HuH-7 (cell line): Measurements from ENCODE around the gene CRYBA2.

Source experiments
- DNase-seq: peaks from one replicate; pipeline ENCODE4 v3.0.0; 2011; ENCODE audit warnings: low spot score

The CRYBA2 gene

DNA sequence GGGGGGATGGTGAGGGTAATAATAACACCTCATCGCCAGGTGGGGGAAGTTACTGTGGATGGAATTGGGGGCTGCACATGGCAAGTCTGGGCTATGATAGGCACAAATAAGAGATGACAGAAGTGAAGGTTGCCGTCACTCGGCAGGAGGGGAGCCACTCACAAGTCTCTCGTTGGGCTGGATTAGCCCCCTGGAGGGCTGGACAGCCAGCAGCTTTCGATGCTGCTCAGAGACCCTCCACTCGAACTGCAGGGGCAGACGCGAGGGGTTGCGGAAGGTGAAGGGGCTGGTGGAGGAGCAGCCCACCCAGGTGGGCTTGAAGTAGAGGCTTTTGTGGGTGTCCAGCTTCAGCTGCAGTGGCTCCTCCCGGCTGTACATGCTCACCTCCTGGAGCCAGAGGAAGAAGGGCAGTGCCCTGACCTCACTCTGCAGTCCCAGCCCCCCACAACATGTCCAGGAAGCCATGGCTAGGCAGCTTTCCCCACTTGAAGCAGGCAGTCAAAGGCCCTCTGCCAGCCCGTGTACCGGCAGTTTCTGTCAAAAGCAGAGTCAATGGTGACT is 29.9 kb upstream of the CRYBA2 start:
- DNase-seq = no peak

DNA sequence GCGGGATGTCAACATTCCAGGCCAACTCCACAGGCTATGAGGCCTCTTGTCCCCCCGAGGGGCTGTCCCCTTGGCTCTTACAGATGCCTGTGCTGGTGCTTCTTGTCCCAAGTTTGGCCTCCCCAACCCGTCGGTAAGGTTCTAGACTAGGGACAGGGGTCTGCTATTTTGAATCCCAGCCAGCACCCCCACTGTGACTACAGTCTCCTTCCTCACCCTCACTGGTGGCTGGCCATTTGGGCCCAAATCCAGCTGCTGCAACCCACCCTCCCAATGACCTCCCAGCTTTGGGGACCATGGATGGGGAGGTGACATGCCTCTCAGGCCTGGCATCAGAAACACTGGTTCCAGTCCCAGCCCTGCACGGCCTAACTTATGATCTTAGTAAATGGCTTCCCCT is 29.4 kb upstream of the CRYBA2 start:
- DNase-seq = no peak

DNA sequence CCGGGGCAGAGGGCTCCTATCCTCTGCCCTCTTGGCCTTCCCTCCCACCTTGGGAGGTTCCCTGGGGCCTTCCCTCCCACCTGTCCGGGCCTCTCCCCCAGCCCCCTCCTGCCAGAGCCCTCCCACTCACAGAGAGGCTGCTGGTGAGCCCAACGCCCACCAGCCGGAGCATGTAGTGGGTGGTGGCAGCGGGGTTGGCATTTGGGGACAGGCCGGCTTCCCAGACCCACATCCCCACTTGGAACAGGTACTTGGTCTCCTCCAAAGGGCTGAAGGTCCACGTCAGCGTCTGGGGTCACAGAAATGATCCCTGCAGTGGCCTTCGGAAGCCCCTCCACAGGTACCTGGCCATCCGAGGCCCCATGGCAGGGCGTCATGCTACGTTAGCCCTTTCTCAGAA is 28.8 kb upstream of the CRYBA2 start:
- no peak for DNase-seq

DNA sequence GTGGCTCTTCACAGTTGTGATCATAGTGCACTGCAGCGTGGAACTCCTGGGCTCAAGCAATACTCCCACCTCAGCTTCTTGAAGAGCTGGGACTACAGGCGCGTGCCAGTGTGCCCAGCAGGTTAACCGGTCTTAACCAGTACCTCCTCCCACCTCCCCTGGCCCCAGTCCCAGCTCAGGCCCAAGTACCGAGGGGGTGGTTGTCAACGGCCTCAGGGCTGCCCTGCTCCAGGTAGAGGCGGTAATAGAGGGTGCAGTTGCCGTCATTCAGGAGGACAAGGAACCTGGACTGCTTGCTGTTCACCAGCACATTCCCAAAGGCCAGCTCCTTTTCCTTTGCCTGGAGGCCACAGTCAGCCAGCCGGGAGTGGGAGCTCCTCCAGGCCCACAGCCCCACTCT is 28.4 kb upstream of the CRYBA2 start:
- DNase-seq = no peak

DNA sequence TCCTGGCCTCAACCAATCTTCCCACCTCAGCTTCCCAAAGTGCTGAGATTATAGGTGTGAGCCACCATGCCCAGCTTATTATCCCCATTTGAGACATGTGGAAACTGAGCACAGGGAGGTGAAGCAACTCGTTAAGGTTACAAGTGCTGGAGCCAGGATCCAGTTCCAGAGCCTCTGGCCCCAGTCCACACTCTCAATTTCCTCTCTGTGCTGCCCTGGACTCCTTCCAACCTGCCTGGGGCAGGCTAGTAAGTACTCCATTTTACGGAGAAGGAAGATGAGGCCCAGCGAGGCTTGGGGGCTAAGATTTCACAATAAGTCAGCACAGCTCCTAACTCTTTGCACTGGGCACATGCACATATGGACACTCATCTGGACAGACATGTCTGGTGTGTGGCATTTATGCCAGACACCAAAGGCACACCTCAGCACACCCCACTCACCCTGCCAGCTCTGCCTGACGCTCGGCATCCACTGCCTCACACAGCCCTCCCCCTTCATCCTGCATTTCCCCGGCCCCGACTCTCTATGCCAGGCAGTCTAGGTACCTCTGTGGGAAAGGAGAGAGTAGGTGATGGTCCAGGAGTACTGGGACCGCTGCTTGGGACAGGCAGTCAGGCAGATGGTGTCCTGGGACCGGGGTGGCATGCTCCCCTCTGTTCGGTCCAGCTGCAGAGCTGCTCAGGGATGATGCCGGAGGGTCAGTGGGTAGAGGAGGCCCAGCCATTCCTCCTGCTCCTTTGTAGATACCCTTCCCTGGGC is 27.6 kb upstream of the CRYBA2 start:
- DNase-seq = no peak

DNA sequence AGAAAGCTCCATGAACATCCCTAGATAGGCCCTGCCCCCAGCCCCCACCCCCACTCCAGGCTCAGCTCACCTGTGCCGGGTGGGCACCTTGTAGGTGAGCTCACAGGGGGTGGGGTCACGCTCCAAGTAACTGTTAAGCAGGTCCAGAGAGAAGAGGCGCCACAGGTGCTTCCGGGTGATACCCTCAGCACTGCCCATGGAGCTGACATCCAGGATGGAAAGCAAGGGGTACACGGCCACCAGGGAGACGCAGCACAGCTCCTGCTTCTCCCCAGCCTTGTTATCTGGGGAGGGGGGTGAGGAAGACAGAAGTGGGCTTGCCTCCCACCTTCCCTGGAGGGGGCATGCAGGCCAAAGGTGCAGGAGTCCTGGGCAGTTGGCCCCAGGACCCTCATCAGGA is 26.2 kb upstream of the CRYBA2 start:
- no peak for DNase-seq

DNA sequence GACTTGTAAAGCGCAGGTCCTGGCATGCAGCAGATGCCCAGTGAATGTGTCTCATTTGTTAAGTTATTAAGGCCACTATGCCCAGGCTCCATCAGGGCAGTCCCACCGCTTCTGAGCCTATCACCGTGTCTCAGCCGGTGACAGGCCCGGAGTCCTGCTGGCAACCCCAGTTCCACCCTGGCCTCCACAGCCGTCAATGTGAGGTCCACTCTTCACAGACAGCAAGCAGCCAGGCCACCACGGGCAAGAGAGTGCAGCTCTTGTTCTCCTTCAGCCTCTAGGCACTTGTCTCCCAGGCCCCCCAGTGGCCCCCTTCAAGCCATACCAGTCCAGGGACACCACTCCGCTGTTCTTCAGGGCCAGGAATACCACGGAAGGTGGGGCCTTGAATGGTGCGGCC is 25.5 kb upstream of the CRYBA2 start:
- no peak for DNase-seq

DNA sequence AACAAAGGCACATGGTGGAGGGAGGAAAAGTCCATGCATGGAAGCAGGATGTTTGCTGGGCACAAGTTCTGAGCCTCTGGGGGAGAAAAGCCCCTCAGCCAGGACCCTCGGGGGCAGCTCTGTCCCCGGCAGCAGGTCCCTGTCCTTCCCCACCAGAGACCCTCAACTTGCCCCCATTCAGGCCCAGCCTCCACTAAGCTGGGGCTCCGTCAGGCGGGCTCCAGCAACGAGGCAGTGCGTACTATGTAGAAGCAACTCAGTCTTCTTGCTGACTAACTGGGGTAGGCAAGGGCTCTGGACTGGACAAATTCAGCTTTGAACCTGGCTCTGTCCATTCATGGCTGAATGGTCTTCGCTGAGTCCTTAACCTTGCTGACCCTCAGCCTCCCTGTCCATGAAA is 25.1 kb upstream of the CRYBA2 start:
- DNase-seq = no peak

DNA sequence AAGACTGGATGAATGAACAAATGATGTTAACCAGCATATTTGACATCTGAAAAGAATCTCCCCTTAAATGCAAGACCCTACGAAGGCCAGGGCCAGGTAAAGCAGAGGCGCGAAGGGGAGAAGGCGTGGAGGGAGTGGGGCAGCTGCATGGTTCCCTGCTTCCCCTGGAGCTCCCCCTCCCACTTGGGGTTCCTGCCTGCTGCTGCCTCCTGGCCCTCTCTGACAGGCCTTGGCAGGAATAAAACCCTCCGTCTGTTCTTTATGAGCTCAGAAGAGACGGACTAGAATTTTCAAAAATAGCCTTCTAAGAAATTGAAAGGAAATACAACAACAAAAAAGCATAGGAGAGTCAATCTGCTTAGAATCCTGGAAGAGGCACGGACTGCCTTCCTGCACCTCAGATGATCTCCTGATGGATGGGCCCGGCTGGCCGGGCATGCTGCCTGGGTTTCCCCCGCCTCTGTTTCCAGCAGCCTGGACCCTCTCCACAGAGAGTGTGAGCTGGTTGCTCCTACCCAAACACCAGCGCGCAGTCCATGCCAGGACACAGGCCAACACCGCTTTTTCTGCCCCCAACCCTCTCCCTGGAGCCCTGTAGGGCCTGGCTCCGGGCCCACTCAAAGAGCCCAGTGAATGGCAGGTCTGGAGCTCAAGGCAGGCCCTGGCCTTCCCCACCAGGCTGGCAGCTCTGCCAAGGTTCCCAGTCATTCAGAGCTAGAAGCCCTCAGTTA is 24.1 kb upstream of the CRYBA2 start:
- DNase-seq = no peak

DNA sequence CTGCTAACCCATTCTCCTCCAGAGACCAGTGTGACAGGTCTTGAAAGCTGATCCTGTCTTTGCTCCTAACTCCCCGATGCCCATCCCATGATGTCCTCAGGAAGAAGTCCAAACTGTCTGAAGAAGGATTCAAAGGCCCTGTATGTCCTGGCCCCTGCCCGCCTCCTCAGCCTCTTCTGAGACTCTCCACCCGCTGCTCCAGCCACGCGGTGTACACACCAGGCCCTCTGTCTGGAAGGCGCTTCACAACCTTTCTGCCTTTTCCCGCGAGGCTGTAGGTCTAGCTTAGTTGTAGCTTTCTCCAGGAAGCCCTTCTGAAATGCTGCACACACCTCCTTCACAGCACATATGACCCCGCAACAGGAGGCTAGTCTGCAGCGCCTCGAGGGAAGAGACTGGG is 23.5 kb upstream of the CRYBA2 start:
- DNase-seq = no peak

DNA sequence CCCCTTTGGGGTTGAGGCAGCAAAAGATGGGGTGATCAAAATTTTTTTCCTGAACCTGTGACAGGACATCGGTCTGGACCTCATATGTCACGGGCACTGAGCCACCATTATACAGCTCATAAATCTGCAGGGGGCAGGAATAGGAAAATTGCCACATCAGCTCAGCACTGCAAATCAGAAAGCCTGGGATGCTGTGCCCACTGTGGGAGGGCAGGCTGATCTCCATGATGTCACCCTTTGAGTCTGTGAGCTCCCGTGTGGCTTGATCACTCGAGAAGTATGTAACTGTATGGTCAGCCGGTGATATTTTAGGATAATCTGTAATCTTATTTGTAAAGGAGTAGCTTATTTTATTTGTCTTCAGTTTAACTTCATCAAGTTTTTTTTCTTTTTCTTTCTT is 17.7 kb upstream of the CRYBA2 start:
- no peak for DNase-seq

DNA sequence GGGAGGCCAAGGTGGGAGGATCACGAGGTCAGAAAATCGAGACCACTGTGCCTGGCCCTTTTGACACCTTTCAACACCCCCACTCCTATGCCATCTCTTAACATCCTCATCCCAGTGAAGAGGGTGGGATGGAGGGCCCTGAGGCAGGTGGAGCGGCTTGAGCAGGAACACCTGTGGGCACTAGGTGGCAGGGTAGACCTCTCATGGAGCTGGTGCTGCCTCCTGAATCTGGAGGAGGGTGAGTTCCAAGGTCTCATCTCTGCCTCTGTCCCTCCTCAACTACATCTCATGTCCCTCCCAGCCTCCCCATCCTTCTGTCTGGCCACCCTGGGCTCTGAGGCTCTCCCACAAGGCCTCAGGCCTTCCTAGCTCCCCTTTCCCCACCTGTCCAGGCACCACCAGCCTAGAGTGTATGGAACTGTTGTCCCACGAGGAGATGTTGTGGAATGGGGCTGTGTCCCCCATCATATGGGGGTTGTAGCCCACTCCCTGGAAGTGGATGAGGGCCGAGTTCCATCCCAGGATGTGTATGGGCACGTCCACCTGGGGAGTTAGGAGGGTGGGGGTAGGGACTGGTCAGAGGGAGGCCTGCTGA is 17.0 kb upstream of the CRYBA2 start:
- peak; percentile 86 for DNase-seq

DNA sequence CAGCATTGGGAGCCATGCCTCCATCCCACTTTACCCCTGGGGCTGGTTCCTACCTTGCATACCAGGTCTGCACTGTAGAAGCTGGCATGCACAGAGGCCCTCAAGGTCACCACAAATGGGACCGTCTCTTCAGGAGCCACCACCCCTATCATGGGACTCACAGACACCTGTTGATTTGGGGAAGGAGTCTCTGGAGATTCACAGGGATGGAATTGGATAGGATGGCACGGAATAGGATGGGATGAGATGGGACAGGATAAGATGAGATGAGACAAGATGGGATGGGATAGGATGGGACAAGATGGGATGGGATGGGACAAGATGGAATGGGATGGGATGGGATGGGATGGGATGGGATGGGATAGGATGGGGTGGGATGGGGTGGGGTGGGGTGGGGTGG is 16.1 kb upstream of the CRYBA2 start:
- DNase-seq = no peak

DNA sequence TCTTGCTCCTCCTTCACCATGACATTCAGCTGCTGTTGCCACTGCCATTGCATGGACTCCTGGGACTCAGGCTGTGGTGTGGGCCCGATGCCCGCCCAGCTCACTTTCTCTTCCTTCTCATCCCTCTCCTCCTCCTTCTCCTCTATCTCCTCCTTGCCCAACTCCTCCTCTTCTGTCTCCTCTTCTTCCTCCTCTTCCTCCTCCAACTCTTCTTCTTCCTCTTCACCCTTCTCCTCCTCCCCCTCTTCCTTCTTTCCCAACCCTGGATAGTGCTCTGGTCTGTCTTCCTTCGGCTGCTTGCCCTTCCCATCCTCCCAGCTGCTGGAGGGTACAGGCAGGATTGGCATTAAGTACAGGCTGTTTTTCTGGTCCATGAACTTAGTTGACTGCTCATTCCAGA is 10.8 kb upstream of the CRYBA2 start:
- DNase-seq = no peak

DNA sequence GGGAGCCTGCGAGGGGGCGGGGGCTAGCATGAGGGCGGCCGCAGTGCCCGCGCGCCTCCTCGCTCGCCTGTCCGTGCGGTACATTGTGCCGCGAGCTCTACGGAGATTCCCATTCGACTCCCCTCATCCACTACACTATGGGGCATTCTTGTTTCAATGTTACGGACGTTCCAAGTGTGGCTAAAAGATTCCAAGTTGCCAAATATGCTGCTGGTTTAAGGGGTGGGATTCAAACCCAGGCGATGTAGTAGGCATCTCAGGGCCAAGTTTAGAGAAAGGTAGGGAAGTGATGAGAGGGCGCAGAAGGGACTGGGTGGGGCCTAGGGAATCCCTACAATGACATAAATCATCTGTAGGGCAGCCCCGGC is 10.0 kb upstream of the CRYBA2 start:
- no peak for DNase-seq

DNA sequence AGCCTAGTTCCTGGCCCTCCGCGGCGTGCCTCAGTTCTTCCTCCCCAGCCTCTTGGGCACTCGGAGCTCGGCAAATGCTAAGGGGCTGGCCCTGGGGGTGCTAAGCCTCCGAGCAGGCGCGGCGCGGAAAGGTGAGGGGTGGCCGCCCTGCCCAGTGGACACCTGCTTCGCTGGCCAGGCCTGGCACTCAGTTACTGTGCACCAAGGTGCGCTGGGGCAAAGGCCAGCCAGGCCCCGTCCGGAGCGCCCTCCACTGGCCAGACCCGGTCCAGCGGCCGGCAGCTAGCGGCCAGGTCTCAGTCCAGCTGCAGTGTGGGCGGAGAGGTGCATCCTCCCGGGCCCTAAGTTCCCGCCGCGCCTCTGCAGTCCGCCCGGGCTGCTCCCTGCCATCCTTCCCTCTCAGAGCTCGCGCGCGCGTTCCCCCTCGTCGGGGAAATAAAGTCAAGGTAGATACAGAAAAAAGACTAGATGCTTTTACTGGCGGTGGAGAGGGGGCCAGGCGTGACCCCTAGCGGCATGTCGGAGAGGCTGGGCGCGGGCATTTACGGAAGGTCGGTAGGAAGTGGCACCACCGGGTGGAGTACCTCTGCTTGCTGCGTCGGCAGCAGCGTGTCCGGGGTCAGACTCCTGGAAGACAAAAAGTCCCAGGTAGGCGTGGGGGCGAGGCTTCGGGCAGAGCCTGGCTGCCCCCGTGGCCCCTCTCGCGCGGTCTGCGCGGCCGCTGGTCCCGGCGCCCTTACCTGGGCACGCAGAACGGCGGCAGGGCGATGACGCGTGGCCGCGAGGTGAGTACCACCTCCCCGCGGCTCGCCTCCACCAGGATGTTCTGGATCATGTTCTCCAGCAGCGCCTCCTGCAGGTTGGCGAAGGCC is 9.4 kb upstream of the CRYBA2 start:
- peak; percentile 95 for DNase-seq

DNA sequence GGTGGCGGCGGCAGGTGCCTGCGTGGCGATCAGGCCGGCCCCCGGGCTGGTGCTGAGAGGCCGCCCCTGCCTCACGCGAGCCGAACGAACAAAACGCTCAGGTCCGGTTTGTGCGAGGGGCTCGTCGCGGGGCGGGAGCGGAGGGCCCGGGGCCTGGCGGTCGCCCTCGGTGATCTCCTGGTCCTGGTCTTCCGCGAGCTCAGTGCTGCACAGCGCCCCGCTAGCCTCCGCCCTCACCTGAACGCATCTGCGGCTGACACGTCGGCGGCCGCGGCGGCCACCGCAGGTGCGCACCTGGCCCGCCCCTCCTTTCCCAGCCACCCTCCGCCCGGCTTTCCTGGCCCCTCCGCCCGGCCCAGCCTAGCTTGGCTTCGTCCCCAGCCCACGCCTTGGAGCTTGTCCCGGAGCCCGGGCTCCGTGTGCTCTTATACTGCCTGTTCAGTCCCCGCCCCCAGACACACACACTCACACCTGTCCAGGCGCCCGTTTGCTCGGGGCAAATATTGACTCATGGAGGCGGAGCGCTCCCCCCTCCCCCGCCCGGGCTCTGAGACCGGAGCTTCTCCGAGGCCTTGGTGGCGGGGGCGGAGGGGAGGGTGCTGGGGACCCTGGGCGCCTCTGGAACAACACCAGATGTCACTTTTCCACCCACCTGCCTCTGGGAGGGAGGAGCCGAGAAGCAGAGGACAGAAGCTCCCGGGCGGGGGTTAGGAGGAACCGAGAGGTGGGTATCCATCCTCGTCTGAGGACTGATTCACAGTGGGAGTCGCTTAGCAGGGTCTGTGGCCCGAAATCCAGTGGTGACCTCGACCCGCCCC is 8.6 kb upstream of the CRYBA2 start:
- peak; percentile 81 for DNase-seq

DNA sequence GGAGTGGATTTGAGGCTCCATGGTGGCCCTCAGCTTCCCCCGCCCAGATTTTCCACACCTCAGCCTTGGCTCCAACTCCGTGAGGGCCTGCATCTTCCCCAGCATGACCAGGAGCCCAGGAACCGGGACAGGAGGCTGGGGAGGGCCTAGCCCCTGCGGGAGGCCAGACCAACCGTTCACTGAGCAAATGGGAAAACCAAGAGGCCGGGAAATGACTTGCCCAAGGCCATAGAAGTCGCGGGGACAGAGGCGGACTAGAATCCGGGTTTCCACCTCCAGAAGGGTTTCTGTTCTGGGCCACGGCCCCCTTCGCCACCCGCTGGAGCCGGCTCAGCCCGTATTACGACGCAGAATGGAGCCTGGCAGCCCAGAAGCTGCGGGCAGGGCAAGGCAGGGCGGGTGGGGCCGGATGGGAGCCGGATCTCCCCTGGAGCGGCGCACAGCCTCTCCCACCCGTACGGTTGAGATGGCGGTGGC is 7.9 kb upstream of the CRYBA2 start:
- DNase-seq = no peak

DNA sequence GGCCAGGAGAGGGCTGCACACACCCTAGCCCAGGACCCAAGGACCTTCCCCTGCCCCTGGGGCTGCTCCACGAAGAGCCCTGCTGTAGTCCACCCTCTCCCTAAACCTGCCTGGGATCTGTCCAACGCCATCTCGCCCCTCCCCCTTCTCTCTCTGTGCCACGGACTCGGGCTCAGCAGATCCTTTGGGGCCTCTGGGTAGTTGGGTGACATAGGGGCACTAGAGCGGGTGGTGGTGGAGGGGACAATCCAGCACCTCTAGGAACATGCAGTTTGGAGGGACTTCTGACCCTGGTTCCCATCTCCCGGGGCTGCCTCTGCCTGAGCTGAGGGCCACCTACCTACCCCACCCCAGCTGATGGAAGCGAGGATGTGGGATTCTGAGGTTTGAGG is 7.3 kb upstream of the CRYBA2 start:
- DNase-seq = no peak

DNA sequence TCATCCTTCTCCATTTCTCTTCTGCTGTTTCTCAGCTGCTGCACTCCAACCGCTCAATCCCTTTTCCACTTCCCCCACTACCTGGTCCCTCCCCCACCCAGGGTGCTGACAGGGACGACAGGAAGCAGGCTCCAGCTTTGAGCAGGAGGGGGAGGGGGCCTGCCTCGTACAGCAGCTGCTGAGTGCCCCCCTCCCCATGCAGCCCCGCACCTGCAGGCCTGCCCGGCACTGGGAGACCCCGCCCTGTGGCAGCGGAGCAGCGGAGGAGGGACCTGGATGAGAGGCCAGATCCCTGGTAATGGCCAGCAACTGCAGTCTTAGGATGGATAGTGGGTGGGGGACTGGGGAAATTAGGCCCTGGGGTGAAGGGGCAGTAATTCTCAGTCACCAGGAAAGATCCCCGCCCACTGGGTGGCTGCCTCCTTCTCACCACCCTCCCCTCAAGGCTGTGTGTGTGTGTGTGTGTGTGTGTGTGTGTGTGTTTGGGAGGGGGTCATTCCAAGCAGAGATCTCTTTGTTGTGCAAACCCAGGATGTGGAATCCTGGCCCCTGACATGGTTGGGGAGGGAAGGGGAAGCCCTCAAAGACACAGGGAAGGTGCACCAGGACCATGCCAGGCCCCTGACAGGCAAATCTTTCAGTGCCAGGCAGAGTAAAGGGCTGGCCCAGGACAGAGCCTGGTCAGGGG is 6.8 kb upstream of the CRYBA2 start:
- no peak for DNase-seq
